Brain microvascular endothelial cell (primary cell): ENCODE data around the gene GMDS.

Source experiments
- DNase-seq: peaks from one replicate; pipeline ENCODE4 v3.0.0-alpha.2; 2020
- H3K27ac ChIP-seq: fragments of 250-450 bp; sonication (Bioruptor Pico); 2 replicates; pipeline ENCODE4 v1.5.1; 2020; ENCODE audit warnings: mild to moderate bottlenecking, moderate library complexity
- H3K27me3 ChIP-seq: fragments of 250-450 bp; sonication (Bioruptor Pico); replicated peaks from 2 replicates; pipeline ENCODE4 v1.5.1; 2020; ENCODE audit warnings: mild to moderate bottlenecking
- H3K36me3 ChIP-seq: fragments of 250-450 bp; sonication (Bioruptor Pico); replicated peaks from 2 replicates; pipeline ENCODE4 v1.5.1; 2020; ENCODE audit warnings: mild to moderate bottlenecking
- H3K4me3 ChIP-seq: 2 replicates; pipeline ENCODE4 v1.5.1; 2011; ENCODE audit warnings: low read depth, mild to moderate bottlenecking, control low read depth, low read length, moderate library complexity
- in situ Hi-C: cut with HindIII; loops from 2 replicates; pipeline ENCODE4 v1.10.0; 2017; ENCODE audit warnings: low sequenced_read_pairs, low pct_ligation_motif_present
- TF ChIP-seq, protein P1 (sequence below): IDR thresholded peaks from 2 replicates; pipeline ENCODE4 v1.5.1; 2011; ENCODE audit warnings: low read depth, mild to moderate bottlenecking, moderate library complexity, low read length, control low read depth, inconsistent platforms; ENCODE audit errors: missing control alignments

Gene GMDS

DNA sequence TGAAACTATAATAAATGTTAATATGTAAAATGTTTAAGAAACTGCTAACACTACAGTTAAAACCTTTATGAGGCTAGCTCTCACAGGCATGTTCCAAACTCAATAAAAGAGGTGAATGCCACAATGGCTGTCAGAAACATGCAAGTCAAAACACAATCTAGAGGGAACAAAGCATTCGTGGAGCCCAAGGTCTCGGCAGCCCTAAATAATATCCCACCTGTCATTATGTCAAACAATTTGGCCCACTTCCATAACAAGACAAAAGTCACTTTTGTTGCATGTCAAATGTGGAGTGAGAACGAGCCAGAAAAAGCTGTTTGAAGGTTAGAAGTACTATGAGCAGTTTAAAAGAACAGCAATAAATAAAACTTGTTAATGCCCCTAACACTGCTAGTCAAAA lies 181.9 kb downstream of the GMDS start:
- no peak for DNase-seq
- Histone ChIP-seq H3K27ac (no peak overlapping the region), H3K4me3 (no peak overlapping the region), H3K27me3 (no peaks in the 10 kb centered on the region), H3K36me3 (no peaks in the 10 kb centered on the region)
- TF ChIP-seq, protein P1, sequence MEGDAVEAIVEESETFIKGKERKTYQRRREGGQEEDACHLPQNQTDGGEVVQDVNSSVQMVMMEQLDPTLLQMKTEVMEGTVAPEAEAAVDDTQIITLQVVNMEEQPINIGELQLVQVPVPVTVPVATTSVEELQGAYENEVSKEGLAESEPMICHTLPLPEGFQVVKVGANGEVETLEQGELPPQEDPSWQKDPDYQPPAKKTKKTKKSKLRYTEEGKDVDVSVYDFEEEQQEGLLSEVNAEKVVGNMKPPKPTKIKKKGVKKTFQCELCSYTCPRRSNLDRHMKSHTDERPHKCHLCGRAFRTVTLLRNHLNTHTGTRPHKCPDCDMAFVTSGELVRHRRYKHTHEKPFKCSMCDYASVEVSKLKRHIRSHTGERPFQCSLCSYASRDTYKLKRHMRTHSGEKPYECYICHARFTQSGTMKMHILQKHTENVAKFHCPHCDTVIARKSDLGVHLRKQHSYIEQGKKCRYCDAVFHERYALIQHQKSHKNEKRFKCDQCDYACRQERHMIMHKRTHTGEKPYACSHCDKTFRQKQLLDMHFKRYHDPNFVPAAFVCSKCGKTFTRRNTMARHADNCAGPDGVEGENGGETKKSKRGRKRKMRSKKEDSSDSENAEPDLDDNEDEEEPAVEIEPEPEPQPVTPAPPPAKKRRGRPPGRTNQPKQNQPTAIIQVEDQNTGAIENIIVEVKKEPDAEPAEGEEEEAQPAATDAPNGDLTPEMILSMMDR = no peak
- in situ Hi-C loops = no loop called here

DNA sequence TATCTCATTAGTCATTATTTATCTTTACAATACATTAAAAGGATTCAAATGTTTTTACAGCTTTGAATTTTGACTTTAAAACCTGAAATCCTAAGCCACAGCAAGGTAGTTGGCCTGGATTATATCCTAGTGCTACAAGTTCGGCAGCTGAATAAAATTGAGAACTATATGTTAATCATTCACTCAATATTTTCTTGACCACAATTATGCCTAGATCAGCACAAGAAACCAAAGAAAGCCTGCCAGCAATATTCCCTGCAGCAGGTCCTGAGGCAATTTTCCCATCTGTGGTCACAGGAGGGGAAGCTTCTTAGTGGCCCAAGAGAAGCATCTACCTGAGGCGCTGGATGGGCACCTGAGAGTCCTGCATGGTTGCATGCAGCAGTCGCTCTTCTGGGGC lies 183.5 kb downstream of the GMDS start:
- TF ChIP-seq, protein P1 = no peak
- in situ Hi-C loops = no loop called here
- DNase-seq = no peak
- Histone ChIP-seq H3K27me3 (no peaks in the 10 kb centered on the region), H3K27ac (no peak overlapping the region), H3K36me3 (no peaks in the 10 kb centered on the region), H3K4me3 (no peak overlapping the region)

GRCh38 chr6:2055911-2056310 lies 189.5 kb downstream of the GMDS start:
- H3K27ac ChIP-seq = no peak overlapping the region
- H3K4me3 ChIP-seq = no peak overlapping the region
- in situ Hi-C loops = no loop called here
- H3K27me3 ChIP-seq = no peaks in the 10 kb centered on the region
- TF ChIP-seq, protein P1 = no peak
- DNase-seq = no peak
- H3K36me3 ChIP-seq = no peaks in the 10 kb centered on the region

DNA sequence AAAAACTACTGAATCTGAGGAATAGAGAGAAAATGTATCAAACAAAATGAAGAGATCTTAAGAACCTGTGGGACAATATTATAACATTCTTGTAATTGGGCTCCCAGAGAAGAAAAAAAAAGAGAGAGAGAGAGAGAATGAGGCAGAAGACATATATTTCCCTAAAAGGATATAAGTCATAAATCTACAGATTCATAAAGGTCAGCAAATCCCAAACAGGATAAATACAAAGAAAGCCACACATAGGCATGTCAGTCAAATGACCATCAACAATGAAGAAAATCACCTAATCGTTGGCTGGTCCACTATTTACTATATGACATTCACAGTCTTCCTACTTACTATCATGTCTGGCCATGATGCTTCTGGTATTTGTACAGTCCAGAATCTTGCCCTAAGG lies 190.3 kb downstream of the GMDS start:
- Histone ChIP-seq H3K27me3 (no peaks in the 10 kb centered on the region), H3K36me3 (no peaks in the 10 kb centered on the region), H3K27ac (no peak overlapping the region), H3K4me3 (no peak overlapping the region)
- DNase-seq = no peak
- in situ Hi-C loops = no loop called here
- TF ChIP-seq, protein P1 = no peak

DNA sequence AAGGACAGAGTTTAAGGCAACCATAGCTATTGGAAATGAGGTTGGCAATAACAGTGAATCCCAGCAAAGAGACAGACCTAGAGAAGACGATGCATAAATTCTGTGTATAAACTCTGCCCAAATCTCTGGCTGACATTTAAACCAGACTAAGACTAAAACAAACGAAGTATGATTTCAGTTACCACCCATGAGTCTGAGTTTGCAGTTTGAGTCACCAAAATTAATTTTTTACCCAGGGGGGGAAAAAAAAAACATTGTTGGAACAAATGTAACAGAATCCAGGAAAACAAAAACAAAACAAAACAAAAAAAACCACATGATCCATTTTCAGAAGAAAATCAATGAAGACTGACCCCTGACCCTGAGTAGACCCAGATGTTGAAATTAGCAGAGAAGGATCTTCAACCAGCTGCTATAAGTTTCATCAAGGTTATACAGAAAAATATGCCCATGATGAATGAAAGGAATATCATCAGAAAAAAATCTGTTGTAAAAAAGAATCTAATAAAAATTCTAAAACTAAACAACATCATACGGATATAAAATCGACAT lies 190.8 kb downstream of the GMDS start:
- H3K36me3 ChIP-seq = no peaks in the 10 kb centered on the region
- no peak for DNase-seq
- no peak overlapping the region for H3K27ac ChIP-seq
- TF ChIP-seq, protein P1 = no peak
- no peaks in the 10 kb centered on the region for H3K27me3 ChIP-seq
- in situ Hi-C loops = no loop called here
- H3K4me3 ChIP-seq = no peak overlapping the region

DNA sequence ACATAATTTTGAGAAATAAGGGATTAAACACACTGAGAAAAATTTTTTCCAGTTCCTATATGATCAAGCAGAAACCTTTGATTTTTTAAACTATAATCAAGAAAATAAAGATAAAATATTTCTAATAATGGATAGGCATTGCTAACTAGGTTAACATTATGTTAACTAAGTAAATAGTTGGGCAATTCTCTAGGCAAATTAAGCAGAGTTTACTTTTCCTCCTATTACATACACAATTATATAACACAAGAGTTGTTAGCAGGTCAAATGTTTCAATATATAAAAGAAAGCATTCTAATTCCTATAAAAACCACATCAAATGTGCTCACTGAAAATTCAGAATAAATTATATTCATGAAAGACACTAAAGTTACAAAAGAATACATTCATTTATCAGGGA lies 191.7 kb downstream of the GMDS start:
- no peak overlapping the region for H3K27ac ChIP-seq
- H3K36me3 ChIP-seq = no peaks in the 10 kb centered on the region
- in situ Hi-C loops = no loop called here
- H3K4me3 ChIP-seq = no peak overlapping the region
- DNase-seq = no peak
- H3K27me3 ChIP-seq = no peaks in the 10 kb centered on the region
- TF ChIP-seq, protein P1 = no peak
